Stimulated activated CD8-positive, alpha-beta memory T cell treated with anti-CD3 and anti-CD28 coated beads, Interleukin-7, amount 100 ng/mL, for 4 hours (primary cell): Measurements from ENCODE around the gene FER1L5.

Experiments
- DNase-seq, 2 donors: peaks; one replicate each; pipeline ENCODE4 v3.0.0-alpha.2; 2020; ENCODE audit warnings: low read depth in 2 of 2

Gene FER1L5

DNA sequence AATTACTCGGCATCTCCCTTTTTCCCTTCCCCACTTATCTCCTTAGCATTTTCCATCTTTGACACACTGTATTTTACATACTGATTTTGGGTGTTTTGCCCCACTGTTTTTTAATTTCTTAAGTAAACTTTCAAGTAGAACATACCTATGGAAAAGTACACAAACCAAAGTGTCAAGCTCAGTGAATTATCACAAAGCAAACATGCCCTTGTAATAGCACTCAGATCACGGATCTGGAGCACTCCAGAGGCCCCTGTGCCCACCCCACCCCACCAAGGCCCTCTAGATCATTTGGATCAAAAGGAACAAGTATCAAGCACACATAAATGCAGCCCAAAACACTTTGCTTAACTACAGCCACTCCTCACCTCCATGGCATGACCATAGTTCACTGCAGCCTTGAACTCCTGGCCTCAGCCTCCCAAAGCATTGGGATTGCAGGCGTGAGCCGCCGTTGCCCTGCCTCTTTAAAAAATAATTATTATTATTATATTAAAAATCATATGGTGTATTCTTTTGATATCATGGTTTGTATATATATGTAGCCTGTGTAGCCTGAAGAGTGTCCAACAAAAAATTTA is 38.1 kb downstream of the FER1L5 start:
- DNase-seq: no peak

DNA sequence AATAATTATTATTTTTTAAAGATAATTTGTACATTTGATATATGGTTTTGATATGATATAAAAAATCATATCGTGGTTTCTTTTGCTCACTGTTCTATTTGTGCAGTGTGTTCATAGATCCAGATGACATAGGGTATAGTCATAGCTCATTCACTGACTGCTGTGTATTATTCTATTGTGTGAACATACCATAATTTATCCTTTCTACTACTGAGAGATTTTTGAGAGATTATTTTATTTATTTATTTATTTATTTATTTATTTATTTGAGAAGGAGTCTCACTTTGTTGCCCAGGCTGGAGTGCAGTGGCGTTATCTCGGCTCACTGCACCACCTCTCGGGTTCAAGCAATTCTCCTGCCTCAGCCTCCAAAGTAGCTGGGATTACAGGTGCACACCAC is 39.0 kb downstream of the FER1L5 start:
- no peak for DNase-seq

DNA sequence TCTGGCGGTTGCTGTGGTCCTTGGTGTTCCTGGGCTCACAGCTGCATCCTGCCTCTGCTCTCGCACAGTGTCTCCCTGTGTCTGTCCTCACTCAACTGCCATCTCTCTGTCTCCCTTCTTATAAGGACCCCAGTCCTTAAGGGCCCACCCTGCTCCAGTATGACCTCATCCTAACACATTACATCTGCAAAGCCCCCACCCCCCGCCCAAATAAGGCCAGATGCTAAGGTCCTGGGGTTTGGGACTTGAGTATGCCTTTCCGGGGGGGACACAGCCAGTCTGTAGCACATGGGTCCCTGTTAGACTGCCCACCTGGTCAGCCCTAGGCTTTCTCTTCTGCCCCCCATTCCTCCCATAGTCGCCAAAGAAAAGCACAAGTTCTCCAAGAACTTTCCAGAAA is 40.7 kb downstream of the FER1L5 start:
- no peak for DNase-seq

DNA sequence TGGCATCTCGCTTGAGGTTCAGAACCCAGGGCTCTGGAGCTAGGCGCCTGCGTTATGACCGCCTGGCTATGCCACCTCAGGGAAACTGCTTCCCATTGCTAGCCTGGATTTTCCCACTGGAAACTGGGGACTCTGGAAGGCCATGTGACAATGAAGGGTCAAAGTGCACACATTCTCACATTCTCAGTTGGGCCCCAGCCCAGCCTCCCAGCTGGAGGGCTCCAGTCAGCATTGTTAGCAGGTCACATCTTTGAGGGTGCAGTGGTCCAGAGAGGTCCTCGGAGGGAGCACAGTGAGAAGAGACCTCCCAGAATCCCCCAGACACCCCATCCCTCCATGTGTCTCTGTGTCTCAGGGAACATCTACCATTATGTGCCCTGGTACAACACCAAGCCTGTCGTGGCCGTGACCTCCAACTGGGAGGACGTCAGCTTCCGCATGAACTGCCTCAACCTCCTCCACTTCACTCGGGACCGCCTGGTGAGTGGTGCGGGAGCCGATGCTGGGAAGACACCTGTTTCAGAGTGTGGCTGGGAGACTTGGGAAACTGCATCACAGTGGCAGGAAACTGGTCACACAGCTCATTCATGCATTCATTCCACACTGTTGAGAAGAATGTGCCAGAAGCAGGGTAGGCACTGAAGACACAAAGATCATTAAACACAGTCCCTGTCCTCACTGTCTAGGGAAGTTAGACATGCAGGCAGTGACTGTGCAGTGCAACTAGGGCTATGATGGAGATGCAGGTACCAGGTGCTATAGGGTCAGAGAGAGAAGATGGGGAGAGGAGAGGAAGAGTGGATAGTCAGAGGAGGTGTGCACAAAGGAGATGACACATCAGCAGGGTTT is 41.6 kb downstream of the FER1L5 start:
- DNase-seq: no peak

- no peak for DNase-seq
Observed at GRCh38 chr2:96684883-96685576, 42.5 kb downstream of the FER1L5 start.

- no peak for DNase-seq
Observed at GRCh38 chr2:96685577-96686459, 43.3 kb downstream of the FER1L5 start.

DNA sequence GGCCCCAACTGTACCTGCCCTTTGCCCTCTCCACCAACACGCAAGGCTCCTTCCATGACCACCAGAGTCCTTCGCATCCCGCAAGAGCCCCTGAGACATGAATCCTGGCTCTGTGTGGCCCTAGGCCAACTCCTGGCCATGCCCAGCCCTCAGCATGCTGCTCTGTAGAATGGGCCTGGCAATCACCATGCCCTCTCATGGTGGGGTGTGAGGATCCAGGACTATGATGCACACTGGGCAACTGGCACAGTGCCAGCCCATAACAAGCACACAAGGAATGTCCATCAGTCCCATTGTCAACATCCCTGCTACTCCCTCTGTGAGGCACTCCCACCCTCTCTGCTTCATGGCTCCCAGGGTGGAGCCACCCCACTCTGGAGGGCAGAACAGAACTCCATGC is 44.7 kb downstream of the FER1L5 start:
- no peak for DNase-seq

DNA sequence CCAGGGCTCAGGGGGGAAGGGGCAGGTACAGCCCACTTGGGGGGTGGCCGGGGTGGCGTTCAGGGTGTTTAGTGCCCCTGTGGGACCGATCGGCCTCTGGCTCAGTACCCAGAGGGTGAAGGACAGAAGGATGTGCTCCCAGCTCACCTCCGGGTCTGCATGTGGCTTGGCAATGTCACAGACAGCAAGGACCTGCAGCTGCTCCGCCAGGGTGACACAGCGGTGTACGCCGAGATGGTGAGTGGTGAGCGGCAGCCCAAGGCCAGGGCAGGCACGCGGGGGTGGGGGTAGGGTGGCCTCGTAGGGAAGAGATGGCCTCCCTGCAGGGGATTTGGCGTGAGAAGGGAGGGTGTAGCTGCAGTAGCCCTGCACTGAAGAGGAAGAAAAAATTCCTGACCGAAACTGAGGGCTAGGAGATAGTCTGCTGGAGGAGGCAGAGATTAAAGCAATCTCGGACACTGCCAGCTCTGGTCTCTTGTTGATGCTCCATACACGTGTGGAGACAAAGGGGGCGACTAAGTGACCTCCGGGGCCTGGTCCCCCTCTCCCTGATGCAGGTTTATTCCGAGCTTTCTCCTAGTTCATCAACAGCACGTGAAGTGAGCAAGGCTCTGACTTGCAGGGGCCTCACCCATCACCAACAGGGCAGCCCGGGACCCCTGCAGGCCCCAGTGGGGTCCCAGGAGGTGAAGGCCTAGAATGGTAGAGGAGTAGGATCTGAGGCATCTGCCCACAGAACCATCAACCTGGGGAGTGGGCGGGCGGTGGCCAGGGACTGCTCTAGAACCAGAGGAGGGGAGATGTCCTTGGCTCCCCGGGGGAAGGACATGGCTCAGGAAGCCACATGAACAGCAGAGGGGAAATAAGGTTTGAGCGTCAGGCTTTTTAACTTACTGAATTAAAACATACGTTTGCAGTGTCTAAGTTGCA is 45.4 kb downstream of the FER1L5 start:
- DNase-seq: no peak

GRCh38 chr2:96688649-96689430 is 46.3 kb downstream of the FER1L5 start:
- DNase-seq: no peak

- no peak for DNase-seq
Observed at GRCh38 chr2:96689431-96689991, 46.9 kb downstream of the FER1L5 start.

- DNase-seq: no peak
Observed at GRCh38 chr2:96690306-96691021, 47.9 kb downstream of the FER1L5 start.

GRCh38 chr2:96691022-96691612 is 48.6 kb downstream of the FER1L5 start:
- DNase-seq: no peak

DNA sequence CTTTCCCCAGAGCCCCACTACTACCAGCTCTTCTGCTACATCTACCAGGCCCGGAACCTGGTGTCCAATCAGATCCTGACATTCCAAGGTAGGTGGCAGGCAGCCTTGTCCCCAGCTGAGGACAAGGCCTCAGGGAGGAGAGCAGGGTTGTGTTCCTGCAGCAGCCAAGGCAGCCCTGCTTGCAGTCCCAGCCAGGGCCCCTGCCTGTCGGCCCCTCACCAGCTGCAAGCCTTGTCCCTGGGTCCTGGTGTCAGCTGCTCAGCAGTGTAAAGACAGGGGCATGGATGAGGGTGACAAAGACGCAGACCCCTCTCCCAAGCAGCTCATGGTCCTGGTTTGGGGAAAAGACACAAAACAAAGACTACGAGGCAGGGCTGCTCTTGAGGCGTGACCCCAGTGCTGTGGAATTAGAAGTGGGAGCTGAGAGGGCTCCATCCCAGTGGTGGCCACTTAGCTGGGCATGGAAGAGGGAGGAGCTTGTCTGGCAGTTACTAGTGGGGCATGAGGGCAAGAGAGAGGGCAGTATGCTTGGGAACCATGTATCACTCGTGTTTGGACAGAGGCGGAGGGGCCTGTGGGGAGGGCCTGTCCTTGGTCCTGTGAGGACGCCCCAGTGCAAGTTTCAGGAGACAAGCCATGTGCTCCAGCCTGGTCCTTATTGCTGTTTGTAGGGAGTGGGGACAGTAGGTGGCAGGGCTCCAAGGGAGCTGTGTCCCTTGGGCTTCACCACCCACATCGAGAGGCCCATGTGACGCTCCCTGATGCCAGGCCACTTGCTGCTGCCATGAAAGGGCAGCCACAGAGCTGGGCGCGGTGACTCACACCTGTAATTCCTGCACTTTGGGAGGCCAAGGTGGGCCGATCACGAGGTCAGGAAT is 49.8 kb downstream of the FER1L5 start:
- DNase-seq: no peak

- DNase-seq: no peak
Observed at GRCh38 chr2:96693286-96694200, 51.0 kb downstream of the FER1L5 start.

GRCh38 chr2:96694279-96694678 is 51.7 kb downstream of the FER1L5 start:
- DNase-seq: no peak

DNA sequence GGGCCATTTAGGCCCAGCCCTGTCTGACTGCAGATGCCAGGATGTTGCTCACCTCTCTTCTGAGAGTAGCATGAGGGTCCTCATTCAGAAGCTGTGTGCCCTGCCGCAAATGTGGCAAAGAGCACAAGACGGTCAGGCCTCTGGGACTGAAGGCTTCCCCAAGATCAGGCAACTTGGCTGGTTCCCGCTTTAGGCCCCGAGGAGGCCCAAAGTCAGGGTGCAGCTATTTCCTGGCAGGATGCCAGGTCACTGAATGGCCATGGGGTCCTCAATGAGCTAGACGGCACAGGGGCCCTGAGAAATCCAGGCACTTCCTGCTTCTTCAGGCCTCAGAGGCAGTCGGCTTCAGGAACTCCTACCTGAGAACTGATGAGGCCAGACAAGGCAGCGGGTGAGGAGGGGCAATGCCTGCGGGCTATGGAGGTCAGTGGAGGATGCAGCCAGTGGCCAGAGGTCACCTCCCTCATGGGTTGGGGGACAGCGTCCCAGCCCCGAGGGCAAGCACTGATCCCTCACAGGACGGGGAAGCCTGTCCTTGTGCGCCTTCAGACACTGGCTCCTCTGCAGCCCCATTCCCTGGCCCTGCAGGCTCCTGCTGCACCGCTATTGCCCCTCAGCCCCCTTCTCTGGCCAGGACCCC is 52.4 kb downstream of the FER1L5 start:
- no peak for DNase-seq
